Activated CD8-positive, alpha-beta memory T cell treated with anti-CD3 and anti-CD28 coated beads for 36 hours (primary cell): Measurements from ENCODE around the gene CCDC24. TPM values are rescaled to one million over a fixed set of nuclear protein-coding genes. Genes with fewer than 3 reads are reported as not detected.

Experiments
- CTCF ChIA-PET: fragments of 350-600 bp; sonication (Branson Sonifier 250); formaldehyde crosslinking; loops from one replicate; lab custom pipeline; 2021; ENCODE audit warnings: antibody characterized with exemption; lab: Charles Lee
- POLR2A ChIA-PET: fragments of 350-600 bp; sonication (Branson Sonifier 250); formaldehyde crosslinking; loops from one replicate; lab custom pipeline; 2021; ENCODE audit warnings: antibody characterized with exemption; lab: Charles Lee
- total RNA-seq, 2 experiments: library from RNA; stranded (reverse); gene quantifications; one replicate each; pipeline ENCODE4 v1.2.3, GENCODE V29; 2021

Gene CCDC24
- total RNA-seq, 2 experiments from 2014 or later: 2.9 to 3.1 TPM

GRCh38 chr1:43976045-43976444 lies 15.4 kb upstream of the CCDC24 start:
- ChIA-PET CTCF (interaction anchor here (0.9 to 1.5 kb wide), 5 partner anchors 9 to 213 kb away, joined by 3 to 6 read pairs (median 4); no protein-coding TSS in a partner anchor), POLR2A (interaction anchor here (1.2 kb wide), 1 partner anchor 55 kb away, joined by 10 read pairs; the partner anchor contains the start of gene SLC6A9)

- ChIA-PET CTCF (interaction anchor here (0.6 to 1.1 kb wide), 2 partner anchors 214 to 272 kb away, joined by 3 to 4 read pairs; no protein-coding TSS in a partner anchor), POLR2A (no interaction called here)
These were observed 14.5 kb upstream of the CCDC24 start for GRCh38 chr1:43976890-43977289.

GRCh38 chr1:43977376-43978263 lies 13.8 kb upstream of the CCDC24 start:
- POLR2A ChIA-PET: no interaction called here
- CTCF ChIA-PET: interaction anchor here (0.6 kb wide), 1 partner anchor 272 kb away, joined by 3 read pairs; no protein-coding TSS in a partner anchor

DNA sequence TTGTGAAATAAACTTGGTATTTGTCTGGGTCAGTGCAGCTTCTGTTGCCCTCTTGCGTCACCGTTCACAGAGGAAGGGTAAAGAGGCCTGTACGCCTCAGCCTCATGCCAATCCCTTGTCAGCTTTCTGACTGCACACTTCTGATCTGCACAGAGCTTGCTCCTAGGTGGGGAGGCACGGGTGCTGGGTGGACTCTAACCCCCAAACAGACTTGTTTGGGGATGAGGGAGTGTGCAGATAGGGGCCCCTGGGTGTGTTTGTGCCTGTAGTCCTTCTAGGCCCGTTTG lies 13.2 kb upstream of the CCDC24 start:
- POLR2A ChIA-PET: no interaction called here
- CTCF ChIA-PET: no interaction called here

DNA sequence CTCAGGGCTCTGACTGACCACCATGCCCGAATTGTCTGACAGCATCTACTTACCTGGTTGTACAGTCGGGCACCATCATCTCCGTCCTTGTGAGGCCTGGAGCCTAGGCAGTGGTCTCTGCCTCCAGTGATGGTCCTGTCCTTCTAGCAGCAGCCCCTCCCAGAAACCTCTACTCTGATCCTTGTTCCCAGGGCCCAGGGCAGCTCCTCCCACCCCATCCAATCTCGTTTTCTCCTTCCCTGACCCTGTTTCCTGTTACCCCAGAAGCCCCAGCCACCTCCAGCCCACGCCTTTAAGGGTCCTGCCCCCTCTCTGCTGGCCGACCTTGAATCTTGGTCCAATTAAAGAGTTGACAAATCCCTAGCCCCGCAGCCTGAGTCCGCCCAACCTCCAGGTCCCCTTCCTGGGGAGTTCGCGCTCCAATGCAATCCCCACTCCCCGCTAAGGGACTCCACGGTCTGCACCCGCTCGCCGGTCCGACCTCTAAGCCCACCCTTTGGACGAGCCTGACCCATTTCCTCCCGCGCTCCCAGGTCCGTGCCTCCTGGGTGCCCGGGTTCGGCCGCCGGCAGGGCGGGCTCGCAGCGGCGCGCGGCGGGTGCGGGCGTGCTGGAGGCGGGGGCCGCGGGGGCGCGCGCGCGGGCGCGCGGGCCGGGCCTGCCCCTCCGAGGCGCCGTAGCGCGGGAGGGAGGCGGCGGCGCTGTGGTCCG lies 12.7 kb upstream of the CCDC24 start, which contains the start of gene B4GALT2:
B4GALT2 (plus strand) TSS at position 660 of the 710 bp plus-strand sequence. CDS start 1,951 bp downstream, outside the sequence.
- POLR2A ChIA-PET: no interaction called here
- CTCF ChIA-PET: no interaction called here

GRCh38 chr1:43979261-43979527 lies 12.2 kb upstream of the CCDC24 start:
- POLR2A ChIA-PET: interaction anchor here (0.6 kb wide), 1 partner anchor 749 kb away, joined by 12 read pairs; no protein-coding TSS in a partner anchor
- CTCF ChIA-PET: interaction anchor here (1.6 kb wide), 1 partner anchor 11 kb away, joined by 4 read pairs; the partner anchor contains the start of gene CCDC24

- POLR2A ChIA-PET: interaction anchor here (0.6 kb wide), 1 partner anchor 749 kb away, joined by 12 read pairs; no protein-coding TSS in a partner anchor
These were observed 11.7 kb upstream of the CCDC24 start for GRCh38 chr1:43979528-43980254.

DNA sequence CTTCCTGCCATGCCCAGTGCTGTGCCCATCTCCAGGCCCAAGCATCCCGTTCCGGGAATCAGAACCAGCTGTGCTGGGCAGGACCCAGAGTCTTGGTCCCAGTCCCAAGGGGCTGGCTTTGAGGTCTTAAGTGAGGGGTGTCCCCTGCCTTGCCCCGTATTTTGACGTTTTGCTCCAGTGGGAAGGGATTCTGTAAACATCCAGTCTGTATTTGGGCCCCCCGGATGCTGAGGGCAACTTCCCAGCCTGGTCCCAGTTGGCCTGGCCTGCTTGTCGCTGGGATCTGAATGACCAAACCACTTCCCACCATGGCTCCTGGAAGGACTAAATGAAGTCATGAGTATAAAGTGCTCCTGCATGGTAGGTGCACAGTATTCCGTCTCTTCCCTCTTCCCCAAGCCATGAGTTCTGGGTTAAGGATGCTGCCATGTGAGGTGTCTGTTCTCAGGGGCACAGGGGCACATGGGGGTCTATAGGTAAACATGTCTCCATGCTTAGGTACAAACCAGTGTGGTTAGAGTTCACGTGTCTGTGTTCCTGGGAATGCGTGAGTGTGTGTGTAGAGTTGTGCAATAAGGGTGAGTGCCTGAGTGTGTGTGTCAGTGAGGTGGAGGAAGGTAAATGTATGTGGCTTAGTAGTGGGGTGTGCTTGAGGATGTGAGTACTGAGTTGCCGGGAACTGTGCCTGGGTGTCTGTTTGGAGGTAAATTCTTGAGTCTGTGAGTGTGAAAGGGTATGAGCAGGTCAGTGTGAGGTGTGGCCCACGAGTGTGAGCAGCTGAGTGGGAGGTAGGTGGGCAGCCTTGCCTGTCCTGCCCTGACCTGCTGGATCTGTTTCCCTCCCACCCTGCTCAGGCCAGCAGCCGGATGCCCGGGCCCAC lies 10.9 kb upstream of the CCDC24 start:
- CTCF ChIA-PET: interaction anchor here (0.6 to 1.6 kb wide), 2 partner anchors 10 to 129 kb away, joined by 4 read pairs; partner anchors contain the start of gene CCDC24
- POLR2A ChIA-PET: no interaction called here

More at GRCh38 chr1:43979528-43980254, 11.7 kb upstream of the CCDC24 start:
- CTCF ChIA-PET: interaction anchor here (0.6 to 1.6 kb wide), 2 partner anchors 11 to 130 kb away, joined by 4 read pairs; partner anchors contain the start of gene CCDC24

DNA sequence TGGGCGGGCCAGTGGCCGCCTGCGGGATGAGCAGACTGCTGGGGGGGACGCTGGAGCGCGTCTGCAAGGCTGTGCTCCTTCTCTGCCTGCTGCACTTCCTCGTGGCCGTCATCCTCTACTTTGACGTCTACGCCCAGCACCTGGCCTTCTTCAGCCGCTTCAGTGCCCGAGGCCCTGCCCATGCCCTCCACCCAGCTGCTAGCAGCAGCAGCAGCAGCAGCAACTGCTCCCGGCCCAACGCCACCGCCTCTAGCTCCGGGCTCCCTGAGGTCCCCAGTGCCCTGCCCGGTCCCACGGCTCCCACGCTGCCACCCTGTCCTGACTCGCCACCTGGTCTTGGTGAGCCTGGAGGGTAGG lies 10.3 kb upstream of the CCDC24 start:
- POLR2A ChIA-PET: no interaction called here
- CTCF ChIA-PET: no interaction called here

DNA sequence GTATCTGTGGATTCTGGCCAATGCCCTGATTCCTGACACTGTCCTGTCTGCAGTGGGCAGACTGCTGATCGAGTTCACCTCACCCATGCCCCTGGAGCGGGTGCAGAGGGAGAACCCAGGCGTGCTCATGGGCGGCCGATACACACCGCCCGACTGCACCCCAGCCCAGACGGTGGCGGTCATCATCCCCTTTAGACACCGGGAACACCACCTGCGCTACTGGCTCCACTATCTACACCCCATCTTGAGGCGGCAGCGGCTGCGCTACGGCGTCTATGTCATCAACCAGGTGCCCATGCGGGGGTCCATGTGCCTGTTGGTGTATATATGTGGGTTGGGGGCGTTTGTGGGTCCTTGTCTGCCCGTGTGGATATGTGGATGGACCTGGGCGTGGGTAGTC lies 9.8 kb upstream of the CCDC24 start:
- CTCF ChIA-PET: no interaction called here
- POLR2A ChIA-PET: no interaction called here

GRCh38 chr1:43982241-43982640 lies 9.2 kb upstream of the CCDC24 start:
- ChIA-PET POLR2A (no interaction called here), CTCF (no interaction called here)

DNA sequence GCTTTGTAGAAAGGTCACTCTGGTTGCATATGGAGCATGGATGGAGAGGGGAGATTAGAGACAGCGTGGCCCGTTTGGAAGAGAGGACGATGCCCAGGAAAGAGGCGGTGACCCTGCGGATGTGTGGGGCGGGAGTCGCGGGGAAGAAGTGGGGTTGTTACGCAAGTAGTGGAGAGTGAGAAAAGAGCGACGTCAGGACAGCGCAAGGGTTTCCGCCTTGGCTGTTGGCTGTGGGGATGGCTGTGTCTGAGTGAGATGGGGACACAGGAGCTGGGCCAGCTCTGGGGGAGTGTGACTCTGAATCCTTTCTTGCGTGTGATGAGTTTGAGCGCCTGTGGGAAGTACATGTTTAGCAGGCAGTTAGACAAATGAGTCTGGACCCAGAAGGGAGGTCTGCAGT lies 8.6 kb upstream of the CCDC24 start:
- ChIA-PET POLR2A (no interaction called here), CTCF (no interaction called here)

GRCh38 chr1:43983253-43983899 lies 8.0 kb upstream of the CCDC24 start:
- ChIA-PET CTCF (no interaction called here), POLR2A (no interaction called here)

DNA sequence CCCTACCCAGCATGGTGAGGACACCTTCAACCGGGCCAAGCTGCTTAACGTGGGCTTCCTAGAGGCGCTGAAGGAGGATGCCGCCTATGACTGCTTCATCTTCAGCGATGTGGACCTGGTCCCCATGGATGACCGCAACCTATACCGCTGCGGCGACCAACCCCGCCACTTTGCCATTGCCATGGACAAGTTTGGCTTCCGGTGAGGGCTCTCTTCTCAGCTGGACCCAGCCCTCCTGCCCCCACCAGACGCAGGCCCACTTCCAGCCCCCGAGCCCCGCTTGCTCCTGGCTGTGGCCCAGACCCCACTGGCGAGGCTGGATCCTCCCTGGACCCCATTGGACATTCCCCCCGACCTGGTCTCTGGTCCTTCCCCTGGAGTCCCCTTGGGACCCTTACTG lies 6.5 kb upstream of the CCDC24 start:
- POLR2A ChIA-PET: no interaction called here
- CTCF ChIA-PET: no interaction called here

DNA sequence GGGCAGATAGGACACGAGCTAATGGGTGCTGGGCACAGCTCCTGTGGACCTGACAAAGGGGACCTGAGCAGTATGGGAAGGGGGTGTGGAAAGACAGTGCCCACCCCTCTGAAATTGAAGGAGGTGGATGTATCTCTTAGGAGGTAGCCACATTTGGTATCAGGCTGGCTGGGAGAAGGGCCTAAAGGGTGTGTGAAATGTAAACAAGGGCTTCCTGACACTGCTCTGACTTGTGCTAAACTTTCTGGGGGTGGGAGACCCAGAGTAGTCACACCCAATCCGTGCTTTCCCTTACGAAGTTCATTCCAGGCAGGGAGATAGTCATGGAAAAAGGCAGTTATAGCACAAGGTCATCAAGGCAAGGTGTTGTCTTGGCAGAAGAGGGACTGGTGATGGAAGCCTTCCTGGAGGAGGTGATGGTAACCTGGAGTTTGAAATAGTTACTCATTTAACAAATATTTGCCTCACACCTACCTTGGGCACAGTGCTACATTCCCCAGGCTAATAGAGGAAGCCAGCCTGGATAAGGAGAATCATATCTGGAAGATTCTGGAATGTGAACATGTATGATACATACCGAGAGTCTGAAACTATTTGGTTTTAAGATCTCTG lies 5.3 kb upstream of the CCDC24 start:
- CTCF ChIA-PET: no interaction called here
- POLR2A ChIA-PET: interaction anchor here (0.5 kb wide), 1 partner anchor 753 kb away, joined by 4 read pairs; no protein-coding TSS in a partner anchor

- CTCF ChIA-PET: no interaction called here
- POLR2A ChIA-PET: no interaction called here
These were observed 4.7 kb upstream of the CCDC24 start for GRCh38 chr1:43986712-43987111.

GRCh38 chr1:43987159-43987902 lies 4.1 kb upstream of the CCDC24 start:
- ChIA-PET POLR2A (interaction anchor here (0.6 kb wide), 1 partner anchor 815 kb away, joined by 4 read pairs; no protein-coding TSS in a partner anchor), CTCF (interaction anchor here (1.8 kb wide), 1 partner anchor 12 kb away, joined by 6 read pairs; no protein-coding TSS in a partner anchor)
